D721Med (cell line): ENCODE measurements around the gene DCXR.

ENCODE experiments used
- DNase-seq: peaks from one replicate; pipeline ENCODE4 v3.0.0; 2011; ENCODE audit warnings: low spot score; ENCODE audit not compliant: insufficient read length
- FAIRE-seq: peaks from 2 replicates; lab custom pipeline; 2011; peaks lifted over from hg19 to GRCh38; lab: Jason Lieb, UNC
- TF ChIP-seq, protein P1 (sequence below): IDR thresholded peaks from 2 replicates; pipeline ENCODE4 v1.5.1; 2012; ENCODE audit warnings: mild to moderate bottlenecking, control low read depth; ENCODE audit not compliant: insufficient read depth; ENCODE audit errors: missing control alignments

The DCXR gene

GRCh38 chr17:82078433-82078832, 40.9 kb upstream of the DCXR start:
- FAIRE-seq, result no peak
- no peak for DNase-seq
- TF ChIP-seq, protein P1, sequence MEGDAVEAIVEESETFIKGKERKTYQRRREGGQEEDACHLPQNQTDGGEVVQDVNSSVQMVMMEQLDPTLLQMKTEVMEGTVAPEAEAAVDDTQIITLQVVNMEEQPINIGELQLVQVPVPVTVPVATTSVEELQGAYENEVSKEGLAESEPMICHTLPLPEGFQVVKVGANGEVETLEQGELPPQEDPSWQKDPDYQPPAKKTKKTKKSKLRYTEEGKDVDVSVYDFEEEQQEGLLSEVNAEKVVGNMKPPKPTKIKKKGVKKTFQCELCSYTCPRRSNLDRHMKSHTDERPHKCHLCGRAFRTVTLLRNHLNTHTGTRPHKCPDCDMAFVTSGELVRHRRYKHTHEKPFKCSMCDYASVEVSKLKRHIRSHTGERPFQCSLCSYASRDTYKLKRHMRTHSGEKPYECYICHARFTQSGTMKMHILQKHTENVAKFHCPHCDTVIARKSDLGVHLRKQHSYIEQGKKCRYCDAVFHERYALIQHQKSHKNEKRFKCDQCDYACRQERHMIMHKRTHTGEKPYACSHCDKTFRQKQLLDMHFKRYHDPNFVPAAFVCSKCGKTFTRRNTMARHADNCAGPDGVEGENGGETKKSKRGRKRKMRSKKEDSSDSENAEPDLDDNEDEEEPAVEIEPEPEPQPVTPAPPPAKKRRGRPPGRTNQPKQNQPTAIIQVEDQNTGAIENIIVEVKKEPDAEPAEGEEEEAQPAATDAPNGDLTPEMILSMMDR, result no peak

DNA sequence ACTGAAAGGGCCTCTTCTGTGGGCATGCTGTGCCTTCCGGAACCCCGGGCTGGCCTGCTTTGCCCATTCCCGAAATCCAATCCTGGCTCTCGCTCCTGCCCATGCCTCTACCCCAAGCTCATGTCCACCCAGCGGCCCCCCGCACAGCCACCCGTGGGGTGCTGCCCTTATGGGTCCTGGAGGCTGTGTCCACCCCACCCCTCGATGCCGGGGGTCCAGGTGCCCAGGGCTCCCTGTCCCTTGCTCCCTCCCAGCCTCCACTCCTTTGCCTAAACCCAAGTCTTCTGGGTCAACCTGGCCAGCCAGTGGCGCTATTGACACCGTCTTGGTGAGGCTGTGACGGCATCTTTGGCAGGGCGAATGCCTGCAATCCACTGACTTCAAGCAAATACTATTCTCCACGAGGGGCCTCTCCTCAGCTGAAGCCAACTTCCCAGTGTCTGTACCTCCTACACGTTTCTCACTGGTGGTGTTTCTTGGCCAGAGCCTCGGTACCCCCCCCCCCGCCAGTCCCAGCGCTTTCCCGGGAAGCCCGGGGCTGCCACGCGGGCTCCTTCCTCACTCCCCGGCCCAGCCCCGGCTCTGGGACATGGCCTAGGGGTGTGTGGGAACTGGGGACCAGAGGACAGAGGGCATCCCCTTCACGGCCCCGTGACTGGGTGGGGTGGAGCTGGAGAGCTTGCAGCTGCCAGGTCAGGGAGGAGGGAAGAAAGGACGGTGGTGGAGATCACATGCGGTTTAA, 40.3 kb upstream of the DCXR start:
- TF ChIP-seq, protein P1, result no peak
- DNase-seq (no peak), FAIRE-seq (no peak)

- TF ChIP-seq, protein P1, result no peak
- DNase-seq (no peak), FAIRE-seq (no peak)
Measured at GRCh38 chr17:82076785-82077591, 39.5 kb upstream of the DCXR start.

- DNase-seq (no peak), FAIRE-seq (no peak)
- TF ChIP-seq, protein P1, result no peak
Measured at GRCh38 chr17:82076018-82076784, 38.7 kb upstream of the DCXR start.

DNA sequence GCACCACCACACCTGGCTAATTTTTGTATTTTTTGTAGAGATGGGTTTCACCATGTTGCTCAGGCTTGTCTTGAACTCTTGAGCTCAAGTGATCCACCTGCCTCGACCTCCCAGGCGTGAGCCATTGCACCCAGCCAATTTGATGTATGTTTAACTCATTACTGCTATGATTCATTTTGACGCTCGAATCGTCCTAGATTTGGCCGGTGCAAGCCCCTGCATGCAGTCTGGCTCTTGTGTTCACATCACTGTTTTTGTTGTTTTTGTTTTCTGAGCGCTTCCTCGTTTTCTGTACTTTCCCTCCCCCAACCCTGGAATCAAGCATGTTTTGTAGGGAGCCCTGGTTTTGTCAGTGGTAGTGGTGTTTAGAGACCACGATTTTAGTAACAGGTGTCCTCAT, 35.9 kb upstream of the DCXR start:
- TF ChIP-seq, protein P1, result no peak
- DNase-seq (no peak), FAIRE-seq (no peak)

DNA sequence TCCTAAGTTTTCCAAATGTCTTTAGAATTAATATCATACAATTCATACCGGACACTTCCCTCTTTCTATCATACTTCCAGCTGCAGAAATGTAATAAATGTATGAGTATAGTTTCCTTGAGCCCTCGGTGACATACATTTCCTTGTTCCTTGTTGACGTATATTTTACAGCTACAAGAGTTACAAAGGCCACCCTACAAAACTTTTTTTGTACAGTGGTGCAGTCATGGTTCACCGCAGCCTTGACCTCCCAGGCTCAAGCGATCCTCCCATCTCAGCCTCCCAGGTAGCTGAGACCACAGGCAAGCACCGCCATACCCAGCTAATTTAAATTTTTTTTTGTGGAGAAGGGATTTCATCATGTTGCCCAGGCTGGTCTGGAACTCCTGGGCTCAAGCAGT, 35.3 kb upstream of the DCXR start:
- no peak for FAIRE-seq
- no peak for DNase-seq
- TF ChIP-seq, protein P1, result no peak
